HepG2 (cell line): Measurements from ENCODE around the gene TBC1D14. TPM values are rescaled to one million over a fixed set of nuclear protein-coding genes. Genes with fewer than 3 reads are reported as not detected.

ENCODE experiments used
- ATF3 ChIP-seq: sonication (generic); formaldehyde crosslinking; IDR thresholded peaks from 2 replicates; pipeline ENCODE4 v1.4.0; 2020; ENCODE audit warnings: missing genetic modification reagents
- BCLAF1 ChIP-seq: fragments of 450-650 bp; IDR thresholded peaks from 2 replicates; pipeline ENCODE4 v1.6.1; 2017; ENCODE audit warnings: mild to moderate bottlenecking
- DNMT1 ChIP-seq: sonication (generic); formaldehyde crosslinking; IDR thresholded peaks from 2 replicates; pipeline ENCODE4 v1.5.1; 2020; ENCODE audit warnings: mild to moderate bottlenecking, missing genetic modification reagents
- FOXA1 ChIP-seq, 2 experiments: fragments of 450-650 bp in 1 of 2; sonication (generic) in 1 of 2; formaldehyde crosslinking in 1 of 2; IDR thresholded peaks; 2 replicates each; pipeline versions ENCODE4 v1.4.0 to v1.6.1; 2016 to 2020; ENCODE audit warnings: missing genetic modification reagents in 1 of 2
- HNF4A ChIP-seq: sonication (generic); formaldehyde crosslinking; IDR thresholded peaks from 2 replicates; pipeline ENCODE4 v1.4.0; 2020; ENCODE audit warnings: missing genetic modification reagents
- HOXA3 ChIP-seq: sonication (generic); formaldehyde crosslinking; IDR thresholded peaks from 2 replicates; pipeline ENCODE4 v1.5.0; 2020; ENCODE audit warnings: missing genetic modification reagents
- KDM4B ChIP-seq: sonication (generic); formaldehyde crosslinking; IDR thresholded peaks from 2 replicates; pipeline ENCODE4 v1.4.0; 2020; ENCODE audit warnings: missing genetic modification reagents
- NKX3-1 ChIP-seq: sonication (generic); formaldehyde crosslinking; IDR thresholded peaks from 2 replicates; pipeline ENCODE4 v1.5.0; 2020; ENCODE audit warnings: missing genetic modification reagents
- PATZ1 ChIP-seq: sonication (generic); formaldehyde crosslinking; IDR thresholded peaks from 2 replicates; pipeline ENCODE4 v1.4.0; 2020; ENCODE audit warnings: missing genetic modification reagents
- PHB2 ChIP-seq: fragments of 450-650 bp; IDR thresholded peaks from 2 replicates; pipeline ENCODE4 v1.6.1; 2018; ENCODE audit not compliant: partially characterized antibody
- RBM22 ChIP-seq: fragments of 200-400 bp; formaldehyde crosslinking; optimal IDR thresholded peaks from 2 replicates; pipeline ENCODE3; 2017; ENCODE audit warnings: mild to moderate bottlenecking, low read length, moderate library complexity
- RBM39 ChIP-seq: fragments of 200-400 bp; formaldehyde crosslinking; IDR thresholded peaks from one replicate; pipeline ENCODE4 v1.6.1; 2018; ENCODE audit warnings: antibody characterized with exemption, mild to moderate bottlenecking, low read depth, low read length; ENCODE audit not compliant: poor library complexity, severe bottlenecking
- RFX1 ChIP-seq: fragments of 450-650 bp; IDR thresholded peaks from 2 replicates; pipeline ENCODE4 v1.6.1; 2017
- SALL1 ChIP-seq: sonication (generic); formaldehyde crosslinking; IDR thresholded peaks from 2 replicates; pipeline ENCODE4 v1.8.0; 2022; ENCODE audit warnings: mild to moderate bottlenecking, missing genetic modification reagents
- SMAD3 ChIP-seq: sonication (generic); formaldehyde crosslinking; IDR thresholded peaks from 2 replicates; pipeline ENCODE4 v1.4.0; 2020; ENCODE audit warnings: missing genetic modification reagents
- SMARCC2 ChIP-seq: fragments of 450-650 bp; IDR thresholded peaks from 2 replicates; pipeline ENCODE4 v1.6.1; 2017; ENCODE audit warnings: antibody characterized with exemption, mild to moderate bottlenecking
- TAF1 ChIP-seq: sonication (generic); formaldehyde crosslinking; IDR thresholded peaks from 2 replicates; pipeline ENCODE4 v1.4.0; 2020; ENCODE audit warnings: missing genetic modification reagents
- ZNF276 ChIP-seq: sonication (generic); formaldehyde crosslinking; IDR thresholded peaks from 2 replicates; pipeline ENCODE4 v1.4.0; 2020; ENCODE audit warnings: mild to moderate bottlenecking, low read depth, missing genetic modification reagents
- ZNF3 ChIP-seq: IDR thresholded peaks from 2 replicates; pipeline ENCODE4 v1.7.0; 2017; ENCODE audit warnings: inconsistent platforms
- ZNF333 ChIP-seq: sonication (generic); formaldehyde crosslinking; IDR thresholded peaks from 2 replicates; pipeline ENCODE4 v1.4.0; 2020; ENCODE audit warnings: mild to moderate bottlenecking, missing genetic modification reagents, borderline replicate concordance
- ZNF33B ChIP-seq: sonication (generic); formaldehyde crosslinking; IDR thresholded peaks from 2 replicates; pipeline ENCODE4 v1.5.1; 2020; ENCODE audit warnings: mild to moderate bottlenecking, missing genetic modification reagents
- ZNF367 ChIP-seq: sonication (generic); formaldehyde crosslinking; IDR thresholded peaks from 2 replicates; pipeline ENCODE4 v1.4.0; 2020; ENCODE audit warnings: missing genetic modification reagents, borderline replicate concordance
- ZNF430 ChIP-seq: sonication (generic); formaldehyde crosslinking; IDR thresholded peaks from 2 replicates; pipeline ENCODE4 v1.9.0; 2021; ENCODE audit warnings: mild to moderate bottlenecking, missing genetic modification reagents
- ZNF747 ChIP-seq: sonication (generic); formaldehyde crosslinking; IDR thresholded peaks from 2 replicates; pipeline ENCODE4 v1.8.1; 2023; ENCODE audit warnings: missing genetic modification reagents, mild to moderate bottlenecking, borderline replicate concordance
- ZNF766 ChIP-seq: sonication (generic); formaldehyde crosslinking; IDR thresholded peaks from 2 replicates; pipeline ENCODE4 v1.5.0; 2020; ENCODE audit warnings: missing genetic modification reagents, borderline replicate concordance
- ZNF792 ChIP-seq: IDR thresholded peaks from 2 replicates; pipeline ENCODE4 v1.6.1; 2016
- polyA plus RNA-seq, 8 experiments: library from polyadenylated mRNA; depleted of rRNA in 3 of 8; stranded (reverse) in 7 of 8; unstranded in 1 of 8; fragments of >200 nt; fragmentation: Illumina TruSeq in 4 of 8; extraction: Trizol in 4 of 8; gene quantifications; 2 replicates each; pipeline versions ENCODE4 v1.2.1 to v1.2.3, GENCODE V29; 2011 to 2016; ENCODE audit warnings: low read depth in 4 of 8, missing spikeins in 1 of 8, mixed read lengths in 1 of 8; ENCODE audit not compliant: insufficient read depth in 1 of 8
- total RNA-seq, 5 experiments: library from RNA; depleted of rRNA; stranded (reverse); fragments of >200 nt; fragmentation: Illumina TruSeq; extraction: Trizol; gene quantifications; 2 replicates each; pipeline ENCODE4 v1.2.3, GENCODE V29; 2016; ENCODE audit warnings: low read depth in 1 of 5

TBC1D14 gene
- total and polyA plus RNA-seq, 2 of the 13 experiments (the other 11 are each of a cell fraction or from before 2014, with no cell fraction given) = 29.5 to 46.5 TPM

GRCh38 chr4:6910340-6910959 is 824 bp downstream of the TBC1D14 start (continued):
- TF ChIP-seq SMARCC2 = no peak
- TF ChIP-seq DNMT1 (CRISPR knock-in tag) = no peak
- TF ChIP-seq ZNF792 (CRISPR knock-in tag) = no peak
- peak; percentile 45; the same call in 1 of the 2 replicates for TF ChIP-seq HOXA3
- no peak for TF ChIP-seq ZNF3 (CRISPR knock-in tag)
- TF ChIP-seq PHB2 = no peak
- TF ChIP-seq BCLAF1 = no peak
- no peak for TF ChIP-seq ZNF367 (CRISPR knock-in tag)
- no peak for TF ChIP-seq KDM4B (CRISPR knock-in tag)
- TF ChIP-seq ZNF766 (CRISPR knock-in tag) = peak; percentile 61; the same call in 1 of the 2 replicates
- no peak for TF ChIP-seq NKX3-1
- peak; percentile 71; the same call in 1 of the 2 replicates for TF ChIP-seq ZNF33B (CRISPR knock-in tag)
- 0 out of 2 replicates have a peak, but pooled peaks have one; percentile 31 for TF ChIP-seq ZNF333 (CRISPR knock-in tag)
- 0 out of 2 replicates have a peak, but pooled peaks have one; percentile 34 for TF ChIP-seq ZNF430 (CRISPR knock-in tag)
- TF ChIP-seq RBM39 = peak; percentile 67
- TF ChIP-seq ATF3 (CRISPR knock-in tag) = no peak
- TF ChIP-seq TAF1 (CRISPR knock-in tag) = no peak
- TF ChIP-seq SMAD3 = no peak
- peak; percentile 33 for TF ChIP-seq SALL1 (CRISPR knock-in tag)
- no peak for TF ChIP-seq FOXA1 (IDR thresholded peaks at IDR 0.05)
- no peak for TF ChIP-seq FOXA1 (CRISPR knock-in tag; IDR thresholded peaks at IDR 0.05)
- no peak for TF ChIP-seq PATZ1 (CRISPR knock-in tag)
- no peak for TF ChIP-seq RFX1
- no peak for TF ChIP-seq ZNF276 (CRISPR knock-in tag)
- peak; percentile 49 for TF ChIP-seq HNF4A (CRISPR knock-in tag)
- no peak for TF ChIP-seq RBM22
- no peak for TF ChIP-seq ZNF747 (CRISPR knock-in tag)
